ENCODE measurements around the gene NOTUM.

NOTUM gene

DNA sequence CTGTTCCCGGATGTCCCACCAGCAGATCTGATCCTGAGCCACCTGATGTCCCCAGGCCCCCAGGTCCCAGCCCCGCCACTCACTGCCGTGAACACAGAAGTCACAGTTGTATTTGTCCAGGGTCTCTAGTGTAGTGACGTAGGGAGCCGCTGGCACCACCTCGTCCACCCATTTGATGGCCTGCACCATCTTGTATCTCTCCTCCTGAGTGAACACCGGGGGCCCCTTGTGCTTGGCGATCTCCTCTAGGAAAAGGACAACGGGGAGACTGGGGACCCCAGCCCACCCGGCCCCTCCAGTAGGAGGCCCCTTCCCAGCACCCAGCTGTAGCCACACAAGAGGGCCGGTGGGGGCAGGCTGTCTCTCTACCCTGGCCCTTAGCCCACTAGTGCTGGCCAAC, 52.2 kb downstream of the NOTUM start:
- no peak for DNase-seq

DNA sequence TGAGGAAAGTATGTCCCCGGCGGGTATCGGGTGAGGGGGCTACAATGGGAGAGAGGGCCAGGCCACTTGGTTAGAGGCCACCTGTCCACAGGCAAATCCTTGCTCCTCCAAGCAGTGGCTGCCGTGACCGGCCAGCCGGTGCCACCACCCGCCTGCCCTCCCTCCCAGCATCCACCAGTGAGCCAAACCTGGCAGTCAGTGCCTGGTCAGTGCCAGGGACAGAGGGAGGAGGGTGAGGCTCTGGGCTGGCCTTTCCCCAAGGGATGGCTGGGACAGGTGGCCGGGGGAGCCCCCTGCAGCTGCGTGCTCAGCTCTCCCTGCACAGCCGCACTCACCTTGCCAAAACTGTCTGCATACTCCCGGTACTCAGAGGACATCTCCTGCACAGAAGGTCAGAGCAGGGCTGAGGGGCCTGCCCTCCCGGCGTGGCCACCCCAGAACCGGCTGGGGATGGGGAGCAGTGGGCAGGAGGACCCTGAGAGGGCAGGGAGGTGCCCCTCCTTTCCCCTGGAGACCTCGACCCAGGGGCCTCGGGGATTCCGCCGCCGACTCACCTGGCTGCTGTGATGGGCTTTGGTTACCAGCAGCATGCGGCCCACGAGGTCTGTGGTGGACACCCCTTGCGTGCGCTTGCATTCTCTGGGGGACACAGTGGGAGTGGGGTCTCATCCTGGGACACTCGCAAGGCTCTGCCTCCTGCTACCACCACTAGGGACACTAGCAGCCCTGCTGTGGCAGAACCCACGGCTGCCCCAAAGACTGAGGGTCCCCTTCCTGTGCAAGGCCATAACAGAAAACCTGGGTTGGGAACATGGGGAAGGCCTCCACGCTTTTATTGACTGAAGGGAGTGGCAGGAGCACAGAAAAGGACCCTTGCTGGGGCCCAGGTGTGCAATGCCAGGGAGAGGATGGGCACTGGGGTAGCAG, 53.5 kb downstream of the NOTUM start:
- no peak for DNase-seq

DNA sequence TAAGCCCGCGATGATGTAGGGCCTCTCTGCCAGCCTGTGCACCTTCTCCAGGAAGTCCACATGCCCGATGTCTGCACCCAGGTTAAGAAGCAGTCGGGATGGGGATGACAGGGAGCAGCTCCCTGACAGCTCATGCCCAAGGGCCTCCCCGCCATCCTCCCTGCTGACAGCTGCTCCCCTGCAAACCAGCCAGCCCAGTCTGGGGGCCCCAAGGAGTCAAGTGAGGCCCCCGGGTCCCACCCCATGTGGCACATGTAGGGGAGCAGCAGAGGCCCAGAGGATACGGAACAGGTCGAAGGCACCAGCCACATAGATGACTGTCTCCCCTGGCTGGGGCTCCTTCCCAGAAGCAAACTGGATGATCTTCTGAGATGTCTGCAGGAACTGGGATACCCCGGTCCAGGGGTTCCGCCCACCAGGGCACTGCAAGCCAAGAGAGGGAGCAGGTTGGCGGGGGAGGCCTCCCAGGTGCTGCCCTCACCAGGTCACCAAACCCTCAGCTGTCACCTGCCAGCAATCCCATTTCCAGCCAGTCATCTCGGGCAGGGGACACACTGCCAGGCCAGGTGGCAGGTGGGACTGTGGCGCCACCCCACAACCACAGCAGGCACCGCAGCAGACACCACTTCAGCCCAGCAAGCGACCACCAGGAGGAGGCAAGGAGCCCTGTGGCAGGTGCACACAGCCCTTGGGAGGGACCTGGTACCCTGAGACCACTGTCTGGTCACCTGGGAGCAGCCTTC, 54.3 kb downstream of the NOTUM start:
- no peak for DNase-seq

DNA sequence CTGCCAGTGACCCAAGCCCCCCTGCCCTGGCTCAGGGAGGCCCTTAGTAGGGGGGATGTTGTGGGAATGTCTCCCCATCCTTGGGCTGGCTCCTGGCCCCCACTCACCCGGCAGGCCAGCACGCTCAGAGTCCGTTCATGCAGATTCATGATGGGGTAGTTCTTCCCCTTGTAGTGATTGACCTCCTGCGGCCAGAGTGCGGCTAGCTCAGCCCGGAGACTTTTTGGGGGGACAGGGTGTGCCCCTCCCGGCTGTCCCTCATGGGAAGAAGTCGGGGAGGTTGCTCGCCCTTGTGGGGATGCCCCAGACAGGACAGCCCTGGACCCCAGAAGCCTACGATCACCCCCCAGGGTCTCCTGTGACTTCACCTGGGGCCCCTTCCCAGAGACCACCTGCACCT, 55.0 kb downstream of the NOTUM start:
- DNase-seq = no peak

DNA sequence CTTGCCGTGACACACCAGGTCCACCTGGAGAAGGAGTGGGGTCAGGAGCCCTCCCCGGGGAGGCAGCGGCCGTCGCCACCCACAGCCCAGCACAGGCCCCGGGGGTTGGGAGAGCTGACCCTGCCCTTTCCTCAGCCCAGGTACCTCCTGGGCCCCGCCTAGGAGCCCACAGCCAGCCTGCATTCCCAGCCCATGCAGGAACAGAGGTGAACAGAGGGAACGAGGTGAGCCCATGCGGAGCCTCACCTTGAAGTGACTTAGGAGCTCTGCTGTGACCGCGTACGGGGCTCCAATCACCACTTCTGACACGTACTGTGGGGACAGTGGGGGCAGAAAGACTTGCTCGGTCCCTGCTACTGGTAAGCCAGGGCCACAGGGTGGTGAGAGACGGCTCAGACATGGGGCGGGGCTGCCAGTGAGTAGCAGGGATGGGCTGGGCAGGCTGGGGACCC, 55.5 kb downstream of the NOTUM start:
- no peak for DNase-seq

DNA sequence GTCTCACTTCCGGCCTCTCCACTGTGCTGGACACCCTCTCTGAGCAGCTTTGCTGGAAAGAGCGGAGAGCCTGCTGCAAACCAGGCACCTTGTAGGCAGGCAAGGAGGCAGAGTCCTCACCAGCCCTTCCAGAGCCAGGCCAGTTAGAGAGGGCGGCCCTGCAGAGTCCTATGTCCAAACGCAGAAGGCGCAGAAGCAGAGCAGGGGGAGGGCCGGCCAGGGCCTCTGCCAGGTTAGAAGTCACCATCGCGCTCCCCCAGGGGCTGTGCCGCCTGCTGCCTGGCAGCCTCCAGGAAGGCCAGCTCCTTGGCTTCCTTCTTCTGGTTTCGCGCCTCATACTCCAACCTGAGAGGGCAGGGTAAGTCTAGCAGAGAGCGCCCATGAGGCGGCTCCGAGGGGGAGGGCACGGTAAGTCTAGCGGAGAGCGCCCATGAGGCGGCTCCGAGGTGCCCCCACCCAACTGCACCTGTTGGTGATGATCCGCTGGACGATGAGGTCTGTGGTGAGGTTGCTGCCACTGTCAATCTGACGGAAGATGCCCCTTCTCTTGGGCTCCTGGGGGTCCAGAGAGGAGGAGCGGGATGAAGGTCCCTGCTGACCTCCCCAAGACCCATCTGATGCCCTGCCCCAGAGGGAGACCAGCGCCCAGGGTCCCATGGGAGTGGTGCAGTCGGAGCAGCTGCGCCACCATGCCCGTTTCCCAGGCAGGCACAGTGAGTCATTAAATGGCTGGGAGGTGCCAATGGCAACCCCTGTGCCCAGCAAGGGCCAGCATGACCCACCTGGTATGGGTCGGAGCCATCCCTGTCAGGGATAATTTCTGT, 56.2 kb downstream of the NOTUM start:
- DNase-seq = no peak

DNA sequence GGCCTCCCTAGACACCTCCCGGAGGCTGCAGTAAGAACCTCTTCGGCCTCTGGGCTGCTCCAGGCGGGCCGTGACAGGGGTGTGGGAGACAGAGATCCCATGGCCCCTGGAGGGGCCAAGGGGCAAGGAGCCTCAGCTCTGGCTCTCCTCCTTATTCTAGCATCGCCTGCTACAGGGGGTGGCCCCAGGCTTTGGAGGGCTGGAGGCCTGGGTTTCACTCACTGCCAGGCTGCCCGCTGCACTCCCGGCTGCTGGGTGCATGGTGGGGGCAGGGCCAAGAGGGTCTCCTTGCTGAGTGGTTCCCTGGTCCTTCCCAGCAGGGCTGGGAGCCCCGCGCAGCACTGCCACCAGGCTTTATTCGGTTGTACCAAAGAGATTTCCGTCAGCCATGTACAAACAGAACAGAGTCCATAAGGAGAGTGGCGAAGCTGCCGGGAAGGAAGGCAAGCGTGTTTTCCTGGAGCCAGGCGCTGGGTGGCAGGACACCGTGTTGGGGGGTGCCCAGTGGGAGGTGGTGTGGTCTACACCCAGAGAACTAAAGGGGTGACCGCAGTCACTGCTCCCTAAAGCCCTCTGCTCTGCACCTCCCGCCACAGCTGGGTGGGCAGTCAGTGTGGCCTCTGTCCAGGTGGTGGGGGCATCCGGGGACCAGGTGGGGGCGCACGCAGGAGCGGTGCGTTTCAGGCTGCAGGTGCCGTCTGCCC, 56.9 kb downstream of the NOTUM start:
- no peak for DNase-seq

DNA sequence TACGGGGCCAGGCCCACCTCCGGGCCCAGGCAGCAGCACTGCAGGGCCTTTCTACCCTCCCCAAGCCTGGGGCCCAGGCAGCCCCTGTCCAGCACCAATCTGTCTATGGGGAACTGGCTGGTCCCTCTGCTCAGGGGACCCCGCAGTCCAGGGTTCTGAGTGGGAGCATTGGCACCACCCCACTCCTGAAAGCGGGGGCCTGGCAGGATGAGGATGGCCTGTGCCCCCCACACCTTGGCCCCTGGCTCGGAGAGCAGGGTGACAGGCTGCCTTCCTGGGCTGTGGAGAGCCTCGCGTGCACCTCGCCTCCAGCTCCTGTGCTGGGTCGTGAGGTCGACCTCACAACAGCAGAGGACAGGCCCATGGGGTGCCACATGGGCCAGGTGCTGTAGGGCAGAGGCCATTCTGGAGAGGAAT, 57.6 kb downstream of the NOTUM start:
- no peak for DNase-seq

DNA sequence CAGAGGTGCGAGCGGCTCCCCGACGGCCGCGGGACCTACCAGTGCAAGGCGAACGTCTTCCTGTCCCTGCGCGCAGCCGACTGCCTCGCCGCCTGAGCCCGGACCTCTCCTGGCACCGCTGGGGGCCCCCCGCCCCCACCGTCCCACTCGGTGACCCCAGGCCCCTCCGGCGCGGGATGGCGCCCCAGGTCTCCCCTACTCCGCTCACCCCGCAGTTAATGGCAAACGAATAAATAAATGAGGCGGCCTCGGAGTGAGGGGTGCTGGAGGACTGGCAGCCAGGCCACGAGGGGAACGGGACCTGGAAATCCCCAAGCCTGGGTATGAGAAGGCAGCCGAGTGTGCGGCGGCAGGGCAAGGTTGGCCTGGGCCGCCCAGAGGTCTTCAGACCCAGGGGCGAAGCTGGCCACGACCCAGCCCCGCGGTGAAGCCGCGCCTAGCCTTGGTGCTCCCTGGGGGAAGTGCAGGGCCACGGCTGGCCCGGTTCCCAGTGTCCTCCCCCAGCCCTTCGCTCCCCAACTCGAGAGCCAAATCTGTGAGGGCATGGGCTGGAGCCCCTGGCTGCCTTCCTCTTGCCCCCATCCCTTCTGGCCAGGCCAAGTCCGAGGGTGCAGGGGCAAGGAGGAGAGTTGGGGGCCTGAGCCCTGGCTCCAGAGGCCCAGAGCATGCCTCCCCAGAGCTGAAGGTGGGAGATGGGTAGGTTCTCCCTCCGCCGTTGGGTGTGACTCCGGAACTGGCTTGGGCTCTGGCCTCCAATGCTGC, 58.2 kb downstream of the NOTUM start:
- DNase-seq = no peak

Measured in NCI-H524 treated with DMSO at 0.1 percent for 48 hours (cell line).